IPS DF 19.7 (cell line): ENCODE results near the gene CDK13.
"Not testable (repeated sequence)": the region's sequence is repeated elsewhere in the genome, so short reads cannot be mapped to it uniquely, and the experiment has no call there.

ENCODE experiments used
- DNase-seq: peaks from one replicate; pipeline ENCODE4 v3.0.0-alpha.2; 2013; ENCODE audit warnings: low read depth, low spot score

CDK13 gene

GRCh38 chr7:39949971-39950472 is at the start of gene CDK13:
CDK13 (plus strand) TSS chr7:39950256; CDS start chr7:39950642, 386 bp downstream.
- DNase-seq: no peak

GRCh38 chr7:39904077-39904486 is 46.0 kb upstream of the CDK13 start:
- DNase-seq: no peak

GRCh38 chr7:39908141-39908540 is 41.9 kb upstream of the CDK13 start:
- DNase-seq: no peak

GRCh38 chr7:39908973-39909372 is 41.1 kb upstream of the CDK13 start:
- DNase-seq: no peak

DNA sequence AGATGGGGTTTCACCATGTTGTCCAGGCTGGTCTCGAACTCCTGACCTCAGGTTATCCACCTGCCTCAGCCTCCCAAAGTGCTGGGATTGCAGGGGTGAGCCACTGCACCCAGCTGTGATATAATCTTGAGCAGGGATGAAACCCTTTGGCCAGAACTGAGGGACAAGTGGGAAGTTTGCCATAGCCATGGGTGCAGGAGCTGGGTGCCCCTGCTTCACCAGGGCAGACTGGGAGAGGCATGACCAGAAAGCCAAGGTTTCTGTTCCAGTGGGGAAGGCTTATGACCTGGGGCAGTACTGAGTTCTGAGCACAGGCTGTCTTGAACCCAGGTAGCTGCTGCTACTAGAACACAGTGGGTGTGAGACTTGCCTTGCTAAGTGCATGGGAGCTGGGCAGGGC is 40.5 kb upstream of the CDK13 start:
- no peak for DNase-seq

GRCh38 chr7:39910108-39910869 is 39.8 kb upstream of the CDK13 start:
- DNase-seq: no peak

- no peak for DNase-seq
Observed at GRCh38 chr7:39911167-39911566, 38.9 kb upstream of the CDK13 start.

GRCh38 chr7:39915847-39916246 is 34.2 kb upstream of the CDK13 start:
- not testable (repeated sequence) for DNase-seq

GRCh38 chr7:39919646-39920045 is 30.4 kb upstream of the CDK13 start:
- DNase-seq: no peak

DNA sequence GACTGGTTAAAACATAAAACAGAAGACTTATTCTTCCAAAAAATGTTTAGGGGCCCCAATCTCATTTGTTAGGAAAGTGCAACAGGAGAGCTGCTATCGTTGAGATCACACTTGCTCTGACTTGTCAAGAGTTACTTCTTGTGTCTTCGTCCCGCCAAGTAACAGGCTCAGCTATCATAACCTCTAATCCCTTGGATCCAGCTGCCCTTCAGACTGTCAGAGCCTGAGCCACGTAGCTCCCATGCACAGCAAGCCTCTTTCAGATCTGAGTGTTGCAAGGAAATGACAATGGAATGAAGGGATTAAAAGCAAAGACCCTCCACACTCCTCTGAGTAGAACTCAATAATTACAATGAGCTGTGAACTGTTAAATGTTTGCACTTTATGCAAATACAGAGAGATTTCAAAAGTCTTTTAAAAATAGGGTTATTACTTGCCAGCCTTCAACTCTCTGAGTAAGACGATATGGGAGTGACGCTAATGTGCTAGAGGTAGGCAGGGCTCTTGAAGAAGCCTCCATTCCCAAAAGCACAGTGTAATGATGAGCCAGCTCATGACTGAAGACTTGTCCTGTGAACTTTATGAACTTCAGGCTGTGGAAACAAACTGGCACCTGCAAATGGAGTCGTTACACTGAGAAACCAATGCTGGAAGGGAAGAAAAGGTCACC is 28.4 kb upstream of the CDK13 start:
- no peak for DNase-seq

DNA sequence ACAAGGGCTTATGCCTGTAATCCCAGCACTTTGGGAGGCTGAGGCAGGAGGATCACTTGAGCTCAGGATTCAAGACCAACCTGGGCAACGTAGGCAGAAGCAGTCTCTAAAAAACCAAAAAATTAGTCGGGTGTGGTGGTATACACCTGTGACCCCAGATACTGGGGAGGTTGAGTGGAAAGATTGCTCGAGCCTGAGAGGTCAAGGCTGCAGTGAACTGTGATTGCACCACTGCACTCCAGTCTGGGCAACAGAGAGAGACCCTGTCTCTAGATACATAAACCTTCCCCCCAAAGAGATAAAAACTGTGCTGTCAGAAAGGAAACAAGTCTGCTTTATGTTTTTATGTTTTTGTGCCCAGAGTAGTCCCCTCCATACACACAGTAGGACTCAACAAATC is 27.5 kb upstream of the CDK13 start:
- no peak for DNase-seq

- no peak for DNase-seq
Observed at GRCh38 chr7:39923091-39923490, 27.0 kb upstream of the CDK13 start.

- DNase-seq: no peak
Observed at GRCh38 chr7:39924122-39924521, 25.9 kb upstream of the CDK13 start.

GRCh38 chr7:39926111-39926510 is 23.9 kb upstream of the CDK13 start:
- DNase-seq: no peak

- DNase-seq: no peak
Observed at GRCh38 chr7:39927018-39927417, 23.0 kb upstream of the CDK13 start.

GRCh38 chr7:39934132-39934531 is 15.9 kb upstream of the CDK13 start:
- no peak for DNase-seq

- DNase-seq: no peak
Observed at GRCh38 chr7:39936761-39937160, 13.3 kb upstream of the CDK13 start.

GRCh38 chr7:39937366-39938153 is 12.5 kb upstream of the CDK13 start:
- no peak for DNase-seq

DNA sequence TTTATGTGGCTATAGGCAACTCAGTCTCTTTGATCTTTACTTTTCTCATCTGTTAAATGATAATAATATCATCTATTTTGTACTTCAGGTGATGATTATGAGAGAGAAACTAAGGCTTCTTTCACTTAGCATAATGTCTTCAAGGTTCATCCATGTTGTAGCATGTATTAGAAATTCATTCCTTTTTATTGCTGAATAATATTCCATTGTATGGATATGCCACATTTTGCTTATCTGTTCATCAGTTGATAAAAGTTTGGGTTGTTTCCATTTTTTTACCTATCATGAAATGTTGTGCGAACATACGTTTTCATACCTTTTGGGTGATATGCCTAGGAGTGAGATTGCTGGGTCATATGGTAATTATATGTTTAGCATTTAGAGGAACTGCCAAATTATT is 7.2 kb upstream of the CDK13 start:
- no peak for DNase-seq

DNA sequence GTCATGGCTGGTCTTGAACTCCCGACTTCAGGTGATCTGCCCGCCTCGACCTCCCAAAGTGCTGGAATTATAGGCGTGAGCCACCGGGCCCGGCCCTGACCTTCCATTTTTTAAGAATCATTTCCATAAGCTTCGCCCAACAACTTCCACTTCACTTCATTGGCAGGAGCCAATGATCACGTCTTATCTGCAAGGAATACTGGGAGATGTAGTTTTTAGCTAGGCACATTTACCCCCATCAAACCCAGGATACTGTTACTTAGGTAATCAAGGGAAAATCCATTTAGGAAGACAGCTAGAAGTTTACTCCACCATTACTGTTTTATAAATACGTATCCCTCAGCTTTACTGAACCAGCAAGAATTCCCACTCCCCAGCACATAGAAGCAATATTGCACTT is 3.4 kb upstream of the CDK13 start:
- DNase-seq: no peak

- no peak for DNase-seq
Observed at GRCh38 chr7:39948375-39948955, 1.6 kb upstream of the CDK13 start.
